SKM-1 (cell line): Measurements from ENCODE around the gene MMP17.

Experiments used
- DNase-seq: peaks from one replicate; lab custom pipeline; 2025; ENCODE audit not compliant: unreplicated experiment; lab: John Stamatoyannopoulos, UW

Gene MMP17

GRCh38 chr12:131829791-131830334, 1.7 kb downstream of the MMP17 start:
- no peak for DNase-seq

DNA sequence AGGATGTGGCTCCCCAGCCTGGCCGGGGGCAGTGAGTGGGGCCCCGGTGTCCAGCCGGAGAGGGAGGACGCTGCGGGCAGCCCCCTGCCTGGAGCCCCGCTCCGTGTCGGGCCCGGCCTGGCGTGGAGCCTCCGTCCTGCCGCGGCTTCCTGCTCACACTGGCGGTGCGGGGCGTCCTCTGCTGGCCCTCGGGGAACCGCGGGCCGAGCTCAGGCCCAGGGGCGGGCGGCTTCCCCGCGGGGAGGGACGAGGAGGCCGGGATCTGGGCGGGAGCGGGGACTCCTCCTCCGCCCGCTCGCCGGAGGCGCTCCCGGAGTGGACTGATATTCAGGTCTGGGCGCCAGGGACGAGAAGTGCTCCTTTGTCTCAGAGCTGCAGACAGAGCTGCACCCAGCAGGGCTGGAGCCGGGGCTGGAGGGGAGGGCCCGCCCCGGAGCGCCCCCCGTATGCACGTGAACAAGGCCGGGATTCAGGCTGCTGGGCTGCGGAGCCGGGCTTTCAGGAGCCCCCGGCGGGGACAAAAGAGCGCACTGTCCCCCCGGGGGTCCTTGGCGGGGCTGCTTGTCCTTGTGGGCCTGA, 2.2 kb downstream of the MMP17 start:
- DNase-seq: no peak

- no peak for DNase-seq
Measured at GRCh38 chr12:131830914-131831571, 2.9 kb downstream of the MMP17 start.

- no peak for DNase-seq
Measured at GRCh38 chr12:131831635-131832041, 3.4 kb downstream of the MMP17 start.

DNA sequence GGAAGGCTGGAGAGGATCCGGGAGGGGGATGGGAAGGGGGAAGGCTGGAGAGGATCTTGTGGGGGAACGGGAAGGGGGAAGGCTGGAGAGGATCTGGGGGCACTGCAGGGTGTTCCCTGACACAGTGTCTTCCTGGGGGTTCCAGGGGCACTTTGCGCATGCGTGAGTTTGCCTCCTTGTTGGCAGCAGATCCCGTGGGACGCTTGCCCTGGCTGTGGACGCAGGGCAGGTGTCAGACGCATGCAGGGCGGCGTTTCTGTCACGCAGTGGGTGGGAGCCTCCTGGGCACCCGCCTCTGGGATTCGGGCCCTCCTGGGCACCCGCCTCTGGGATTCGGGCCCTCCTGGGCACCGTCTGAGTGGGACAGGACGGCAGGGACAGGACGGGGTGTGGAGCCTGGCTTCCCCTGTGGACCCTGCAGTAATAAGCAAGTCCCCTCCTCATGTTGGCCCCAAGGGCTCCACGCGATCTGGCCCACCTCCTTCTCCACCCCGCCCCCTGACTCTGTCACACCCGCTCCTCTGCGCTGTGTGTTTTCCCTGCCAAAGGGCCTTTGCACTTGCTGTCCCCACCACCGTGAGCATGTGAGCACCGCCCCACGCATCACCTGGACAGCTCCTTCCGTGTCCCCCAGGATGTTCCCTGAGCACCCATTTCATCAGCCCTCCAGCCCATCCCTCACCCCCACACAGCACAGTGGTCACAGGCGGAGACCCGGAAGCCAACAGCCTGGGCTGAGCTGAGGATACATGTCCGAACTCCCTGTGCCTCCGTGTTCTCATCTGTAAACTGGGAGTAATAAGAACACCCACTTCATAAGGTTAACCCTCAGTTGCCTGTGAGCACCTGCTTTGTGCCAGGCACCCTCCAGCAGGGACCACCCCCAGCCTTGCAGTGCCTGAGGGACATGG, 4.4 kb downstream of the MMP17 start:
- DNase-seq: no peak

GRCh38 chr12:131833288-131833895, 5.2 kb downstream of the MMP17 start:
- no peak for DNase-seq

- DNase-seq: no peak
Measured at GRCh38 chr12:131833896-131834641, 5.9 kb downstream of the MMP17 start.

DNA sequence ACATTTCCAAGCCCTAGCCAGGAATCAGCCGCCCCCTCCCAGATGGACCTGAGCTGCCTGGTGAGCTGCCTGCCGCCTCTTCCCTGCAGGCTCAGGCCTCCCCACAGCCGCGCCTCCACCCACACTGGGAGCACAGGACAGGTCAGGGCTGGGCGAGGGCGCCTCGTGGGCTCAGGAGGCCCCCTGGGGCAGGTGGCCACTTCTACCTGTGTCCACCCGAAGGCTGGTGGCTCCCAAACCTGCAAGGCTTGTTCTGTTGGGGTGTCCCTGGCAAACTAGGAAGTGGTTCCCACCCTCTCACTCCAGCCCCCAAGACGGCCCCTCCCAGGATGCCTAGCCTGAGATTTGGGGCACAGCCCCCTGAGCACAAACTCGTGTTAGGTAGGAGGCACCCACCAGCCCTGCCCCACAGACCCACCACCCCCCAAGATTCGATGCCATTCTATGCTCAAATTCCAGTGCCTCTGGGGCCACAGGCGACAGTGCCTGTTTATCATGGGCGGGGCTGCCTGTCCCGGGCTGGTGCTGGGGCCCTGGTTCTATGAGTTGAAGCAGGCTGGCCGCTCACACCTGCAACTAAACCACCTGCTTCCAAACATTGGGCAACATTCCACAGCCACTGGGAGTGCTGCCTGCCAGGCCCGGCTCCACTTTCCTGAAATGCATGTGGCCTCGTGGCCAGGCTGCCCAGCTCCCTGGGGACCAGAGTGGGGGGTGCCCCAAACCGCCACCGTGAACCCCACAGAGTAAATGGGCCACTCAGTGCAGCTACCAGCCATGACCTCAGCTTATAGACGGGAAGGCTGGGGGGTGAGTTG, 6.8 kb downstream of the MMP17 start:
- no peak for DNase-seq

DNA sequence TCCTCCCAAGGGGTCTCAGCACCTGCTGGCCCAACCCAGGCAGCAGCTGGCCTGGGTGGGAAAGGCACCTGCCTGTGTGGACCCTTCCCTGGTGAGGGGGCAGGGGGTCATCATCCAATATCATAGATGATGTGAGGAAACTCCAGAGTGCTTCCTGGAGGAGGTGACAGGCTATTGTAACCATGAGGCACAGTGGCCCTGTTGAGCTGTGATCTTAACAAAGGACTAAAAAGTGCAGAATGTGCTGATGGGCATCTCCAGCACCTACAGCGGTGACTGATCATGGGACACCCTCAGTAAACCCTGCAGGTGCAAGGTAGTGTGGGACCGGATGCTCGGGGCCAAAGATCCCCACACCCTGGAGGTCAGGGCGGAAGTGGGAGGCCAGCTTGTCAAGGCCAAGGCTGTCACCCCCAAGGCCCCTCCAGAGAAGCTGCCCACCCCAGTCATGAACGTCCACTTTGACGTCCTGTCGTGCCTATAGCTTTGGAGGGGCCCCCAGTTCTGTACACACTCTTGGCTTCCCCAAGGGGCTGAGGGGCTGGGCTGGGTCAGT, 7.5 kb downstream of the MMP17 start:
- DNase-seq: no peak

- DNase-seq: no peak
Measured at GRCh38 chr12:131836193-131836592, 8.0 kb downstream of the MMP17 start.

- no peak for DNase-seq
Measured at GRCh38 chr12:131836714-131837397, 8.7 kb downstream of the MMP17 start.

- no peak for DNase-seq
Measured at GRCh38 chr12:131840643-131841416, 12.6 kb downstream of the MMP17 start.

DNA sequence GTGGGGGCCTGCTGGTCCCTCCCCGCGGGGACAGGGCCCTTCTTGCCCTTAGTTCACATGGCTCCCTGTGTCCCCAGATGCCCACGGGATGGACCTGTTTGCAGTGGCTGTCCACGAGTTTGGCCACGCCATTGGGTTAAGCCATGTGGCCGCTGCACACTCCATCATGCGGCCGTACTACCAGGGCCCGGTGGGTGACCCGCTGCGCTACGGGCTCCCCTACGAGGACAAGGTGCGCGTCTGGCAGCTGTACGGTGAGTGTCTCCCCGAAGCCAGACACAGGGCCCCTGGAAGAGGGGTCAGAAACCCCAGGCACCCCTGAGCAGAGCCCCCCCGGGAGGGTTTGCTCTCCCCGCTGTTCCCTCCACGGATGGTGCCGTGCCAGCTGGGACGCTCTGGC, 13.4 kb downstream of the MMP17 start:
- DNase-seq: no peak

DNA sequence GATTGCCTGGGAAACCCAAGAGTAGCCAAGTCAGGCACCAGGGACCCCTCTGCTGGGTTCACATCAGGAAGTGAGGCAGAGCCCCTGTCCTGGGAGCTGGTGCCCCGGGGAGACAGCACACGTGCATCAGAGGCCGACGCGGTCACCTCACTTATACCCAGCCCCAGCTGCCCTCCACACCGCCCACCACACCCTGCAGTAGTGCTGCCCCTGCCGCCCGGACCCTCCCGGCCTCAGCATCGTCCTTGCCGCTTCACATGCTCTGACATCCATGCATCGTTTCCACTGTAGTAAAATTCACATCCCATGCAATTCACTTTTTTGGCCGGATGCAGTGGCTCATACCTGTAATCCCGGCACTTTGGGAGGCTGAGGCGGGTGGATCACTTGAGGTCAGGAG, 14.0 kb downstream of the MMP17 start:
- DNase-seq: no peak

DNA sequence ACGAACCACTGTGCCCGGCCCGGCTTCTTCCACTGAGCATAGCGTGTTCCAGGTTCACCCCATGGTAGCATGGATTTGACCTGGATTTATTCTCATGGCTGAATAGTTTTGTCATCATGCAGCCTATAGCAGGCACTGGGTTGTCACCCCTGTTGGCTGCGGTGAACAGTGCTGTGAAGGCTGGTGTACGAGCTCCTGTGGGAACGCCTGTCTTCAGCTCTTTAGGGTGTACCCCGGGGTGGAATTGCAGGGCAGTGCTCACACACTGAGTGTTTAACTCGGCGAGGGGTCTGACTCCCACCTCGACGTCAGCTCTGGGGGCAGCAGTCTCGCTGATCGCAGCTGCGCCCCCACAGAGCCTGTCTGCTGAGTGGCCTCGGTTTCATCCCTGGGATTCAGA, 15.3 kb downstream of the MMP17 start:
- no peak for DNase-seq

DNA sequence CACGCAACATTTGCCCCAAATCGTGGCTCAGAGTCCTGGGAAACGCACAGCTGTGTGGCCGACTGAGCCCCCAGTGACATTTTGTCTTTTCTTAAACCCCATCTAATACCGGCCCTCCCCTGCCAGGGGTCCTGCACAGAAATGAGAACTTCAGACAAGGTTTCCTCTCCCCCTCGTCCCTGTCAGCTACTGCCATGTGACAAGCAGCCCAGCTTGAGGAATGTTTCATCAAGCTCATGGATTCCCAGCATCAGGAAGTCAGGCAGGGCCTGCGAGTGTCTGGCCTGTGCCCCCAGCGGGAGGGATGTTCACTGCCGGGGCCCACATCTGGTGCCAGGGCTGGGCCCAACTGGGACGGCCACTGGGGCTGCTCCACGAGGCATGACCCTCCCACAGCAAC, 15.9 kb downstream of the MMP17 start:
- no peak for DNase-seq

DNA sequence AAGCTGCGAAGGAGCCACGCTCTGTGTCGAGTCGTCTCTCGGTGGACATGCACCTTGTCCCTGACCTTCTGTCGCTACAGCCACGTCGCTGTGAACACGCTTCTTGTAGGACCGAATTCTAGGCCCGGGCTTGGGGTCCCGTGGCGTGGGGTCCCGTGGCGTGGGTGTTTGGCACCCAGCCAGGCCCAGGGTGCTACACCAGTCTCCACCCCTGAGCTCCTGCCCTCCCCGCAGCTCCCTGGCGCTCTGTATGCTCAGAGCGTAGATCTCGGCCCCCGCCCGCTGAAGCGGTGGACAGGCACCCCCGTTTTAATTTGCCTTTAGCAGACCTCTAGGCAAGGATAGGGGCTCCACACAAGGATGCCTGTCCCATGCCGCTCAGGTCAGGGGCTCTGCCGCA, 16.5 kb downstream of the MMP17 start:
- DNase-seq: no peak

- DNase-seq: no peak
Measured at GRCh38 chr12:131845121-131845520, 16.9 kb downstream of the MMP17 start.
